ENCODE results near the gene ROCK1.

The ROCK1 gene

DNA sequence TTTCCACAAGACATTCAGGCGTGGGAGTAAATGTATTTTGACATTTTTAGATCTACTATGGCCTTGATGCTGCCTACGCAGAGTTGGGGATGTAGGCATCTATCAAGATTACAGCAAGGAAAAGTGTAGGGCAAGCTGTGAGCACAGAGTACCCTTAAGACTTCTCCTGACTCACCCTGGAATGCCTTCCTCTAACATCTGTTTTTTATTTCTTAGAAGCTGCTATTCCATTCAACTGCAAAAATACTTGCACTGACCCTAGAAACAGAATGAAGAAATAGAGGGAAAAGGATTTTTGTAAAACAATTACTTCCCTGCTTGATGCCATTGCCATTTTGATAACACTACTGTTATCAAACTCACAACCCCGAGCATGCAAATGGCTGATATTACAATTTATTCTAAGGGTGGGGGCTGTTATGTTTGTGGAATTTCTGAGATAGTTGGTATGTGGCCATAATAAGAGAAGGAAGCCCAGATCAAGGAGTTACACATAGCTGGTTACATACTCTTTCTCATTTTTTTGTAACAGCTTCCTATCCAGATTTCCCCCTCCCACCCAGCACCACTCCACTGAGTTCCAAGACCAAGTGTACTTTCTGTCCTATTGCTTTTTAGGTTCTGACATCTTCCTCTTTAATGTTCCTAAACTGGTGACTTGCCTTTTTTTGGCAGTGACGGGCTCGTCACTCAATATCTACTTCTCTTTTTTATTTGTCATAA is 6.0 kb upstream of the ROCK1 start:
- no peak overlapping the region; the same call in 1 of the 2 replicates for H3K4me3 ChIP-seq (ENCODE audit: control insufficient read depth, low read depth, low read length)
- TF ChIP-seq, protein P1, sequence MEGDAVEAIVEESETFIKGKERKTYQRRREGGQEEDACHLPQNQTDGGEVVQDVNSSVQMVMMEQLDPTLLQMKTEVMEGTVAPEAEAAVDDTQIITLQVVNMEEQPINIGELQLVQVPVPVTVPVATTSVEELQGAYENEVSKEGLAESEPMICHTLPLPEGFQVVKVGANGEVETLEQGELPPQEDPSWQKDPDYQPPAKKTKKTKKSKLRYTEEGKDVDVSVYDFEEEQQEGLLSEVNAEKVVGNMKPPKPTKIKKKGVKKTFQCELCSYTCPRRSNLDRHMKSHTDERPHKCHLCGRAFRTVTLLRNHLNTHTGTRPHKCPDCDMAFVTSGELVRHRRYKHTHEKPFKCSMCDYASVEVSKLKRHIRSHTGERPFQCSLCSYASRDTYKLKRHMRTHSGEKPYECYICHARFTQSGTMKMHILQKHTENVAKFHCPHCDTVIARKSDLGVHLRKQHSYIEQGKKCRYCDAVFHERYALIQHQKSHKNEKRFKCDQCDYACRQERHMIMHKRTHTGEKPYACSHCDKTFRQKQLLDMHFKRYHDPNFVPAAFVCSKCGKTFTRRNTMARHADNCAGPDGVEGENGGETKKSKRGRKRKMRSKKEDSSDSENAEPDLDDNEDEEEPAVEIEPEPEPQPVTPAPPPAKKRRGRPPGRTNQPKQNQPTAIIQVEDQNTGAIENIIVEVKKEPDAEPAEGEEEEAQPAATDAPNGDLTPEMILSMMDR (IDR thresholded peaks at IDR 0.05; ENCODE audit: control insufficient read depth, insufficient read depth, low read depth, low read length, missing control alignments), result no peak
- peak; percentile 78 for DNase-seq (ENCODE audit: low read depth)

DNA sequence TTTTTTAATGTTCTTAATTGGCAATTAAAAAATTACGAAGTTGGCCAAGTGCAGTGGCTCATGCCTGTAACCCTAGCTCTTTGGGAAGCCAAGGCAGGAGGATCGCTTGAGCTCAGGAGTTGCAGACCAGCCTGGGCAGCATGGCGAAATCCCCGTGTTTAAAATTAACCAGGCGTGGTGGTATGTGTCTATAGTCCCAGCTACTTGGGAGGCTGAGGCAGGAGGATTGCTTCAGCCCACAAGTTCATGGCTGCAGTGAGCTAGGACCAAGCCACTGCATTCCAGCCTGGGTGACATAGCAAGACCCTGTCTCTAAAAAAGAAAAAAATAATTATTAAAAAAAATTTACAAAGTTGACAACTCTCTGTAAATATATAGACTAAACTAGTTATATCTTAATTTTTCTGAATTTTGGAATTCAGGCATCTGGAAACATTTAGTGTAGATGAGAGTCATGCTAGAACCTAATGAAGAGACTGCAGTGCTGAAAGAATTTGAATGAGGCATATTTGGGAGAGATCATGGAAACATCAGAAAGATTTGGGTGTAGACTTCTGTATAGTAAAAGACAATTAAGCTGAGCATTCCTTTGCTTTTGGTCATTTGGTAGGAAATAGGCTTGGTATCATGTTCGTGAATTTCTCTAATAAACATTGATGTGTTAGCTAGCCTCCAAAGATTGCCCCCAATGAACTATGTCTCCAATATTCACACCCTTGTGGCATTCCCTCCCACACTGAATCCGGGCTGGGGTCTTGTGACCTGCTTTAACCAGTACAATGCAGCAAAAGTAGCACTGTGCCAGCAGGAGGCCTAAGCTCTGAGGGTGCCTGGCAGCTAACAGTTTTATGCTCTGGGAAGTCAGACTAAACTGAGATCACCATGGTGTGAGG is 4.2 kb upstream of the ROCK1 start:
- H3K4me3 ChIP-seq (ENCODE audit: control insufficient read depth, low read depth, low read length), result no peak overlapping the region
- TF ChIP-seq, protein P1 (IDR thresholded peaks at IDR 0.05; ENCODE audit: control insufficient read depth, insufficient read depth, low read depth, low read length, missing control alignments), result no peak
- DNase-seq (ENCODE audit: low read depth), result peak; percentile 81

DNA sequence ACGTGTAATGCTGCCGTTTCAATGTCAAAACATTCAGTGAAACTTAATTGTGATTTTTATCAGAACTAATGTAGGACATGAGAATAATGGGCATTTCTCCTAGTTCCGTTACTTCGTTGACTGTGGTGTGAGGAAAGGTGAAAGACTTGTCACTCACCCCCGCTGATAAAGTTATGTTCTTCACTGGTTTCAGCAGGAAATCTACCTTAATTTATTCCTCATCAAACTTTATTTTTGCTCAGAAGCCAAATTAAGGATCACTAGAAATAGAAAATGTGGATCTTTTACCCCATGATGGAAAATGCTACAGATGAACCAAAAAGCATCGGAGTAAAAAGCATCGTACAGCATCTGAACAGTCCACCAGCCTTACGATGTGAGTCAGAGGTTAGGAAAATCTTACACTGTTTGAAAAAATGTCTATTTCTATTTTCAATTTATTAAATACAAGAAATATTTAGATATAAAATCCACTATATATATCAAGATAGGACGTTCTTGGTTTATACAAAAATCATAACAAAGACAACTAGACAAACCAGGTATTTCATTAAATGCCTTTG is 1.0 kb upstream of the ROCK1 start:
- no peak for DNase-seq (ENCODE audit: low read depth)
- H3K4me3 ChIP-seq (ENCODE audit: control insufficient read depth, low read depth, low read length), result peak overlapping the region; percentile 67
- TF ChIP-seq, protein P1 (IDR thresholded peaks at IDR 0.05; ENCODE audit: control insufficient read depth, insufficient read depth, low read depth, low read length, missing control alignments), result no peak

DNA sequence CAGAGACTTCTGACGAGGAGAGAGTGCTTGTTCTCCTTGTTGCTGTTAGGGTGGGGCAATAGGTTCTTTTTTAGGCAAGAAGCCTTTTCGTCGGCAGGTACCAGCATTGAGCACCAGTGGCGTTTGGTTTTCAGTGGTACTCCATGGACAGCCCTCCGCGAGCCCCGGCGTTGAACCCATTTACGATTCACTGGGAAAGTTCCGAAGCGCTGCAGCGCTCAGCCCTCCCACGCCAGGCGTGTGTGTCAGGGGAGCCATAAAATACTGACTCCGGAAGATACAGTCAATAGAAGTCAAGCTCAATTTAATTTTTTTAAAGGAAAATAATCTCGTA is 494 bp upstream of the ROCK1 start:
- TF ChIP-seq, protein P1 (IDR thresholded peaks at IDR 0.05; ENCODE audit: control insufficient read depth, insufficient read depth, low read depth, low read length, missing control alignments), result no peak
- DNase-seq (ENCODE audit: low read depth), result no peak
- H3K4me3 ChIP-seq (ENCODE audit: control insufficient read depth, low read depth, low read length), result peak overlapping the region; percentile 67

DNA sequence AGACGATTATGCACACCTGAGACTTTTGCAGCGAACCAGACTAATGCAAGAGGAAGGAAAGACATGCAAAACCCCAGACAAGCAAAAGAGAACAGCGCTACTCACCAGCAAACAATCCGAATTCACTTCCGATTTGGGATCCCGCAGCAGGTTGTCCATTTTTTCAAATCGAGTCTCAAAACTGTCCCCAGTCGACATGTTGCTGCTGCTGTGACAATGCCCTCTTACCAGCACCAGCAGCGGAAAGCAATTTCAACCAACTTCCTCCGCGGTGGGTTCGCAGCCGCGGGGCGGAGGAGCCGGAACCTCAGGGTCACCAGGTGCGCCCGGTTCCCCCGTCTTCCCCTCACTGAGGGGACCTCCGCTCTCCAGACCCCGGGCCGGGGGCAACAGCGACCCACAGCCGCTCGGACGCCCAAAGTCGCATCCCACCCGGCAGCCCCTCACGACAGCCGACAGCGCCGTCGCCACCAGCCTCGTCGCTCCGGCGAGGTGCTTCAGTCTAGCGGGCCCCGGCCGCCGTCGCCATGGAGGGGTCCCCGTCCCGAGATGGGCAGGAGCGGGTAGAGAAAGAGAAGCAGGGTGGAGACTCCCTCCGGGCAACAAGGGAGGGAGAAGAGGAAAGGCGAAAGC is 784 bp downstream of the ROCK1 start:
- DNase-seq (ENCODE audit: low read depth), result no peak
- H3K4me3 ChIP-seq (ENCODE audit: control insufficient read depth, low read depth, low read length), result peak overlapping the region; percentile 70
- TF ChIP-seq, protein P1 (IDR thresholded peaks at IDR 0.05; ENCODE audit: control insufficient read depth, insufficient read depth, low read depth, low read length, missing control alignments), result no peak

DNA sequence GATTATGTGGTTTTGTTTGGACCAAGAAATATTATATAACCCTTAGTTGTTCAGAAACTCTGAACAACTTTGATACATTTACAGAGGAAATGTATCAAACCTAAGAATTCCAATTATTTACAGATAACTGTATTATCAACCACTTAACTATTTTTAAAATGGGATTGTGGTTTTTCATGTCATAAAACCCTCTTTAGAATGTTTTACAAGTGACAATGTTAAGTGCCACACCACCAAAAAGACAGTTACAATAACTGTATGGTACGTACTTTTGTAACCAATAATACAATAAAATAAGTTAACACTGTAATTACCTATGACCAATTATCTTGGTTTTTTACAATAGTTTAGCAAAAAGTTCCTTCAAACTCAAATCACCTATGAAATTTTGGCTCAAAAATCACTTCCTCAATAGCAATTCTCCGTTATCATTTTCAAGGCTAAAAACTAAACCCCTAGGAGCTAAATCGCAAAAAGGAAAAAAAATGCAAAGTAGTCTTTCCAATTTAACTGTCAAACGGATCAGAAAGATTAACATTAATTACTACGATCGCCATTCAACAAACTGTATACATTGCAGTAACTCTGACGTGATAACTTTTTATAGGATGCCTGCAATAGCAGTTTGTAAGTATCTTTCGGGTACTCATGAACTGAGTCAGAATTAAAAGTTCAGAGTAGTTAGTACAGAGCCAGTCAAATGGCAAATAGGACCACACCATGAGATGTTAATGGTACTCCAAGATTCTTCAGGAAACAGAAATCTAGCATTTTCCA is 1.5 kb downstream of the ROCK1 start:
- TF ChIP-seq, protein P1 (IDR thresholded peaks at IDR 0.05; ENCODE audit: control insufficient read depth, insufficient read depth, low read depth, low read length, missing control alignments), result no peak
- DNase-seq (ENCODE audit: low read depth), result no peak
- H3K4me3 ChIP-seq (ENCODE audit: control insufficient read depth, low read depth, low read length), result peak overlapping the region; percentile 70
